Stomach (tissue), 4 donors: ENCODE results near the gene ASIP.

Experiments used
- EP300 ChIP-seq: sonication (generic); formaldehyde crosslinking; IDR thresholded peaks from one replicate; pipeline ENCODE4 v1.6.1; 2017; ENCODE audit warnings: antibody characterized with exemption
- POLR2A ChIP-seq, 4 donors: fragments of 450-650 bp; IDR thresholded peaks; one replicate each; pipeline ENCODE4 v1.6.1; 2016; ENCODE audit warnings: antibody characterized with exemption in 4 of 4, control low read depth in 2 of 4, mild to moderate bottlenecking in 1 of 4, moderate library complexity in 1 of 4
- POLR2AphosphoS5 ChIP-seq, 3 donors: sonication (generic); formaldehyde crosslinking; IDR thresholded peaks; one replicate each; pipeline ENCODE4 v1.6.1; 2016; ENCODE audit warnings: antibody characterized with exemption in 3 of 3
- TF ChIP-seq, protein P1 (sequence below), 7 experiments: fragments of 450-650 bp in 4 of 7; fragments of 200-600 bp in 3 of 7; sonication (generic) in 3 of 7; IDR thresholded peaks; one replicate each; pipeline ENCODE4 v1.5.1; 2016 to 2019; ENCODE audit warnings: antibody characterized with exemption in 7 of 7, control low read depth in 2 of 7, mild to moderate bottlenecking in 1 of 7

DNA sequence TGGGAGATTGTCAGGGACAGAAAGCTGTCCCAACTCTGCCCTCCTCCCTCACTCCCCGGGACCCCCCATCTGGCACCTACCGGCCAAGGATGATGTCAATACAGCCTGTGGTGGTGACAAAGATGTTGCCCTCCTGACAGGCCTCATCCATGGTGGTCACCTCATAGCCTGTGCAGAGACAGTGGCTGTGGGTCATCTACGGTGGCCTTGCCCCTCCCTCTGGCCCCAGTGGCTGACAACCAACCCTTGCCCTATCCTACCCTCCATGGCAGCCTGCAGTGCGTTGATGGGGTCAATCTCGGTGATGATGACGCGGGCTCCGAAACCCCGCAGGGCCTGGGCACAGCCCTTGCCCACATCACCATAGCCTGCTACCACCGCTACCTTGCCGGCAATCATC is 49.2 kb downstream of the ASIP start:
- TF ChIP-seq POLR2A (IDR thresholded peaks at IDR 0.05) (no peak), EP300 (no peak), POLR2AphosphoS5 (IDR thresholded peaks at IDR 0.05) (no peak)
- TF ChIP-seq, protein P1, sequence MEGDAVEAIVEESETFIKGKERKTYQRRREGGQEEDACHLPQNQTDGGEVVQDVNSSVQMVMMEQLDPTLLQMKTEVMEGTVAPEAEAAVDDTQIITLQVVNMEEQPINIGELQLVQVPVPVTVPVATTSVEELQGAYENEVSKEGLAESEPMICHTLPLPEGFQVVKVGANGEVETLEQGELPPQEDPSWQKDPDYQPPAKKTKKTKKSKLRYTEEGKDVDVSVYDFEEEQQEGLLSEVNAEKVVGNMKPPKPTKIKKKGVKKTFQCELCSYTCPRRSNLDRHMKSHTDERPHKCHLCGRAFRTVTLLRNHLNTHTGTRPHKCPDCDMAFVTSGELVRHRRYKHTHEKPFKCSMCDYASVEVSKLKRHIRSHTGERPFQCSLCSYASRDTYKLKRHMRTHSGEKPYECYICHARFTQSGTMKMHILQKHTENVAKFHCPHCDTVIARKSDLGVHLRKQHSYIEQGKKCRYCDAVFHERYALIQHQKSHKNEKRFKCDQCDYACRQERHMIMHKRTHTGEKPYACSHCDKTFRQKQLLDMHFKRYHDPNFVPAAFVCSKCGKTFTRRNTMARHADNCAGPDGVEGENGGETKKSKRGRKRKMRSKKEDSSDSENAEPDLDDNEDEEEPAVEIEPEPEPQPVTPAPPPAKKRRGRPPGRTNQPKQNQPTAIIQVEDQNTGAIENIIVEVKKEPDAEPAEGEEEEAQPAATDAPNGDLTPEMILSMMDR (IDR thresholded peaks at IDR 0.05): no peak
